ENCODE measurements around the gene SH3GL2.
"Not testable (repeated sequence)": the region's sequence is repeated elsewhere in the genome, so short reads cannot be mapped to it uniquely, and the experiment has no call there.

SH3GL2 gene

GRCh38 chr9:17761984-17762676 is 183.3 kb downstream of the SH3GL2 start:
- DNase-seq: peak; percentile 47

- no peak for DNase-seq
Measured at GRCh38 chr9:17764306-17764705, 185.4 kb downstream of the SH3GL2 start.

GRCh38 chr9:17765131-17765530 is 186.3 kb downstream of the SH3GL2 start:
- not testable (repeated sequence) for DNase-seq

GRCh38 chr9:17772223-17772622 is 193.4 kb downstream of the SH3GL2 start:
- DNase-seq: no peak

GRCh38 chr9:17775656-17776055 is 196.8 kb downstream of the SH3GL2 start:
- no peak for DNase-seq

- no peak for DNase-seq
Measured at GRCh38 chr9:17776735-17777134, 197.9 kb downstream of the SH3GL2 start.

- DNase-seq: no peak
Measured at GRCh38 chr9:17777465-17777864, 198.6 kb downstream of the SH3GL2 start.

- DNase-seq: no peak
Measured at GRCh38 chr9:17782430-17783149, 203.7 kb downstream of the SH3GL2 start.

GRCh38 chr9:17783227-17783626 is 204.4 kb downstream of the SH3GL2 start:
- DNase-seq: no peak

- no peak for DNase-seq
Measured at GRCh38 chr9:17789316-17789715, 210.4 kb downstream of the SH3GL2 start.

- no peak for DNase-seq
Measured at GRCh38 chr9:17793713-17794622, 215.1 kb downstream of the SH3GL2 start.

- DNase-seq: no peak
Measured at GRCh38 chr9:17795744-17796143, 216.9 kb downstream of the SH3GL2 start.

GRCh38 chr9:17799369-17799768 is 220.5 kb downstream of the SH3GL2 start:
- no peak for DNase-seq

GRCh38 chr9:17800418-17800817 is 221.6 kb downstream of the SH3GL2 start:
- no peak for DNase-seq

- peak; percentile 29 for DNase-seq
Measured at GRCh38 chr9:17802249-17802857, 223.5 kb downstream of the SH3GL2 start.

- DNase-seq: peak; percentile 58
Measured at GRCh38 chr9:17807613-17808282, 228.9 kb downstream of the SH3GL2 start.

GRCh38 chr9:17810317-17810716 is 231.5 kb downstream of the SH3GL2 start:
- DNase-seq: no peak

GRCh38 chr9:17810728-17811571 is 232.1 kb downstream of the SH3GL2 start:
- peak; percentile 76 for DNase-seq

GRCh38 chr9:17813798-17814197 is 234.9 kb downstream of the SH3GL2 start:
- DNase-seq: no peak

- no peak for DNase-seq
Measured at GRCh38 chr9:17816431-17817027, 237.7 kb downstream of the SH3GL2 start.

GRCh38 chr9:17824191-17824590 is 245.3 kb downstream of the SH3GL2 start:
- DNase-seq: no peak

All from COR-L47 (cell line).